ENCODE results near the gene RABGAP1L.

The RABGAP1L gene

GRCh38 chr1:174966008-174966572 lies 806.8 kb downstream of the RABGAP1L start:
- no peak for DNase-seq (ENCODE audit: low read depth)

- no peak for DNase-seq (ENCODE audit: low read depth)
Observed at GRCh38 chr1:174967845-174968705, 808.8 kb downstream of the RABGAP1L start.

- no peak for DNase-seq (ENCODE audit: low read depth)
Observed at GRCh38 chr1:174968750-174969244, 809.5 kb downstream of the RABGAP1L start.

- DNase-seq (ENCODE audit: low read depth): no peak
Observed at GRCh38 chr1:174969977-174970376, 810.7 kb downstream of the RABGAP1L start.

GRCh38 chr1:174971466-174971865 lies 812.1 kb downstream of the RABGAP1L start:
- no peak for DNase-seq (ENCODE audit: low read depth)

- DNase-seq (ENCODE audit: low read depth): no peak
Observed at GRCh38 chr1:174971902-174972301, 812.6 kb downstream of the RABGAP1L start.

- DNase-seq (ENCODE audit: low read depth): no peak
Observed at GRCh38 chr1:174974711-174975119, 815.4 kb downstream of the RABGAP1L start.

GRCh38 chr1:174975764-174976163 lies 816.4 kb downstream of the RABGAP1L start:
- DNase-seq (ENCODE audit: low read depth): no peak

GRCh38 chr1:174976436-174977108 lies 817.3 kb downstream of the RABGAP1L start:
- DNase-seq (ENCODE audit: low read depth): no peak

- DNase-seq (ENCODE audit: low read depth): no peak
Observed at GRCh38 chr1:174982971-174983689, 823.8 kb downstream of the RABGAP1L start.

GRCh38 chr1:174984952-174985351 lies 825.6 kb downstream of the RABGAP1L start:
- no peak for DNase-seq (ENCODE audit: low read depth)

- DNase-seq (ENCODE audit: low read depth): no peak
Observed at GRCh38 chr1:174988539-174988938, 829.2 kb downstream of the RABGAP1L start.

- DNase-seq (ENCODE audit: low read depth): no peak
Observed at GRCh38 chr1:174988986-174989385, 829.7 kb downstream of the RABGAP1L start.

GRCh38 chr1:174989536-174990220 lies 830.4 kb downstream of the RABGAP1L start:
- DNase-seq (ENCODE audit: low read depth): no peak

- DNase-seq (ENCODE audit: low read depth): no peak
Observed at GRCh38 chr1:174990382-174990999, 831.2 kb downstream of the RABGAP1L start.

GRCh38 chr1:174991473-174991872 lies 832.2 kb downstream of the RABGAP1L start:
- no peak for DNase-seq (ENCODE audit: low read depth)

- no peak for DNase-seq (ENCODE audit: low read depth)
Observed at GRCh38 chr1:174995121-174995520, 835.8 kb downstream of the RABGAP1L start.

- no peak for DNase-seq (ENCODE audit: low read depth)
Observed at GRCh38 chr1:174995916-174996315, 836.6 kb downstream of the RABGAP1L start.

- no peak for DNase-seq (ENCODE audit: low read depth)
Observed at GRCh38 chr1:174996476-174996875, 837.2 kb downstream of the RABGAP1L start.

- DNase-seq (ENCODE audit: low read depth): no peak
Observed at GRCh38 chr1:174997041-174997440, 837.7 kb downstream of the RABGAP1L start.

- DNase-seq (ENCODE audit: low read depth): peak; percentile 17
Observed at GRCh38 chr1:174998569-174999215, 839.4 kb downstream of the RABGAP1L start.

Data from stimulated activated CD4-positive, alpha-beta T cell treated with anti-CD3 and anti-CD28 coated beads, Interleukin-2, amount 100 ng/mL, for 4 hours (primary cell).